Activated naive CD4-positive, alpha-beta T cell treated with anti-CD3 and anti-CD28 coated beads for 36 hours (primary cell): ENCODE measurements around the gene UCN. TPM values are rescaled to one million over a fixed set of nuclear protein-coding genes. Genes with fewer than 3 reads are reported as not detected.
"Not testable (repeated sequence)": the region's sequence is repeated elsewhere in the genome, so short reads cannot be mapped to it uniquely, and the experiment has no call there.

ENCODE experiments used
- CTCF ChIA-PET: fragments of 350-600 bp; sonication (Branson Sonifier 250); formaldehyde crosslinking; loops from one replicate; lab custom pipeline; 2021; ENCODE audit warnings: antibody characterized with exemption; lab: Charles Lee
- DNase-seq: peaks from one replicate; pipeline ENCODE4 v3.0.0-alpha.2; 2020
- H3K27ac Mint-ChIP-seq: one replicate; pipeline ENCODE4 v1.8.0; 2021; ENCODE audit warnings: mild to moderate bottlenecking, mixed read lengths
- H3K27me3 Mint-ChIP-seq: one replicate; pipeline ENCODE4 v1.8.0; 2021; ENCODE audit warnings: low read depth, mixed read lengths
- H3K36me3 Mint-ChIP-seq: one replicate; pipeline ENCODE4 v1.8.0; 2021; ENCODE audit warnings: low read depth, mixed read lengths
- H3K4me1 Mint-ChIP-seq: one replicate; pipeline ENCODE4 v1.8.0; 2021; ENCODE audit warnings: low read depth, mixed read lengths
- H3K4me3 Mint-ChIP-seq: one replicate; pipeline ENCODE4 v1.8.0; 2021; ENCODE audit warnings: mild to moderate bottlenecking, moderate library complexity, mixed read lengths
- H3K9me3 Mint-ChIP-seq: one replicate; pipeline ENCODE4 v1.8.0; 2021; ENCODE audit warnings: mixed read lengths
- intact Hi-C: fragments of 100-400 bp; cut with micrococcal nuclease; formaldehyde crosslinking; loops from one replicate; pipeline ENCODE4 v1.15.1; 2023
- total RNA-seq, 2 experiments: library from RNA; stranded (reverse); gene quantifications; one replicate each; pipeline ENCODE4 v1.2.3, GENCODE V29; 2021

Gene UCN
- total RNA-seq, result under 1 TPM; 0.45 to 0.89 TPM

DNA sequence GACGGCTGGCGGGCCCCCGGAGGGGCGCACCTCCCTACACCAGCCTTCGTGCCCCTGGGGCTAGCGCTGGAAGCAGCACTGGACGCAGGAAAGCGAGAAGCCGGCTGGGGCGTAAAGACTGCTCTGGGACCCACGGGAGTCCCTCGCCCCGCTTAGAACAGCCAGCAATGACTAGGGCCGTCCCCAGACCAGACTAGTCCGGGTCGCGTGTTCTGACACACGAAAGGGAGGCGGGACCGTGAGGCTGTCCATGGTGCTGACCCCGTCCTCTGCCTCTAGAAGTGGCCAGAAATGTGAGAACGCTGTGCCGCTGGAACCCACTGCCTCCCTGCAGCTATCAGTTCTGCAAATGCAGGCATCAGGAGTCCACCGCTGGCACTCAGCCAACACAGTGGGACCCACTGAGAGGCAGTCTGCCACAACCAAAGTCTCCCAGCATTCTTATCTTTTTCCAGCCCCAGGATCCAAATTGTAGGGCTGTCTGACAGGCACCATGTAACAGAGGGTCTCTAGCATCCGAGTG, at the start of gene UCN:
TSS of gene UCN (minus strand) at position 87 of the 523 bp plus-strand sequence. CDS start 550 bp downstream, outside the sequence.
- no peak within 1 kb of the TSS for H3K27ac Mint-ChIP-seq
- H3K4me1 Mint-ChIP-seq, result peaks cover 7% of the 10 kb centered on the region
- H3K9me3 Mint-ChIP-seq, result no peaks in the 10 kb centered on the region
- DNase-seq, result no peak
- intact Hi-C loops, result loop anchor here (10.0 kb wide), 1 partner anchor 464 kb away; the partner anchor contains the start of gene DPYSL5
- peaks cover 12% of the 10 kb centered on the region for H3K27me3 Mint-ChIP-seq
- peaks cover 29% of the 10 kb centered on the region for H3K36me3 Mint-ChIP-seq
- H3K4me3 Mint-ChIP-seq, result no peak within 1 kb of the TSS
- CTCF ChIA-PET, result no interaction called here

DNA sequence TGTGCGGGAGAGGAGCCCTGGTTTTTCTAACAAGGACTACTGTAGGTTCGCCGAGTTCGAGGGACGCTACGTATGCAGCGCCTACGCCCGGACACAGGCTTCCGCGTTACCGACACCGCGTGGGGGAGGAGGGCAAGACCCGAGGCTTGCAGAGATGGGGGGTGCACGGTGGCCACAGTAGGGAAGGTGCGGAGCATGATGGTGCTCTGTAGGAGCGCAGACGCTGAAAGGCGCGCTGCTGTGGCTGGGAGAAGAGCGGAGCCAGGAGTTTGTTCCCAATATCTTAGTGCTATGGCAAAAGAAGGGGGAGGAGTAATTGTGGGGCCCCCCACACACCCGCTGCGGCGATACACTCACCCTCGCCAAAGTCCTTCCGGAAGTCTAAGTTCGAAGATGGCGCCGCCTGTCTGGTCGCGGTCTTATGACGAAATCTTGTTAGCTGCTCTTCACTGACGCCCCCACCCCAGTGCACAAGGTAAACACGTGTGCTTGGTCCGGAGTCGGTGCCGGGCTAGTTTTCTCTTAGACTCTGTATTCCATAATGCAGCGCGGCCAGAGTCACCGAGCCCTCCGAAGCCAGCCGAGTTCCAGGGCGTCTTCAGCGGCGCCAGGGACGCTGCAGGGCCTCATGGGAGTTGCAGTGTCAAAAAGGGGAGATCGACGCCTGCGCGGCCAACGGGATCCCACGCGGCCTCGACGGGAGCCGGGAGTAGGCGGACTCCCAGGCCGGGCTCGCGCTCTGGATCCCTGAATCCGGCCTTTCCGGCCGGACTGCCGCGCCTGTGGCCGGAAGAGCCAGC, 48.3 kb upstream of the UCN start, which contains the start of gene GTF3C2:
TSS of gene GTF3C2 (minus strand) at position 383 of the 800 bp plus-strand sequence. CDS start 13,210 bp downstream, outside the sequence.
- Mint-ChIP-seq H3K36me3 (peaks cover 26% of the 10 kb centered on the region), H3K27me3 (no peaks in the 10 kb centered on the region), H3K4me3 (peak within 1 kb of the TSS; percentile 99), H3K27ac (peak within 1 kb of the TSS; percentile 99), H3K9me3 (no peaks in the 10 kb centered on the region), H3K4me1 (peaks cover 59% of the 10 kb centered on the region)
- intact Hi-C loops, result loop anchor here (1.0 to 5.0 kb wide), 9 partner anchors 14 to 1324 kb away; partner anchors contain the start of genes ATRAID, EIF2B4, IFT172 and MPV17
- CTCF ChIA-PET, result interaction anchor here (0.6 to 1.8 kb wide), 2 partner anchors 11 to 14 kb away, joined by 3 to 6 read pairs; partner anchors contain the start of genes EIF2B4 and SNX17
- DNase-seq, result peak; percentile 94

DNA sequence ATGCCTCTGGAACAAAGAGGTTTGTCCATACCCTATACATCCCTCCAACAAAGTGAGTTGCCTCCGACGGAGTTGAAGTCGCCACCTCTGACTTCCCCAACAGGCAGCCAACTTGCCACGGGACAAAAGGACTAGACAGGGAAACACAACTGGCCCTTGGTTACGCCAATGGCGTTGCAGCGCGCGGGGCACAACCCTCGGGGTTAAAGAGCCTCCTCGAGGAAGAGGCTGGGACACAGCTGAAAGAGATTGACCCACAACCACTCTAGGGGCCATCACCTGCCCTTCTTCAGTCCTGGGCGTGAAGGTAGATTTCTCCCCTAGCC, 47.8 kb upstream of the UCN start:
- CTCF ChIA-PET, result interaction anchor here (1.8 kb wide), 1 partner anchor 14 kb away, joined by 6 read pairs; the partner anchor contains the start of genes EIF2B4 and SNX17
- peaks cover 62% of the 10 kb centered on the region for H3K4me1 Mint-ChIP-seq
- peak overlapping the region; percentile 99 for H3K4me3 Mint-ChIP-seq
- H3K27ac Mint-ChIP-seq, result peak overlapping the region; percentile 99
- H3K9me3 Mint-ChIP-seq, result no peaks in the 10 kb centered on the region
- no peaks in the 10 kb centered on the region for H3K27me3 Mint-ChIP-seq
- peaks cover 24% of the 10 kb centered on the region for H3K36me3 Mint-ChIP-seq
- DNase-seq, result peak; percentile 56
- intact Hi-C loops, result loop anchor here (1.0 to 5.0 kb wide), 9 partner anchors 14 to 1324 kb away; partner anchors contain the start of genes ATRAID, EIF2B4, IFT172 and MPV17

DNA sequence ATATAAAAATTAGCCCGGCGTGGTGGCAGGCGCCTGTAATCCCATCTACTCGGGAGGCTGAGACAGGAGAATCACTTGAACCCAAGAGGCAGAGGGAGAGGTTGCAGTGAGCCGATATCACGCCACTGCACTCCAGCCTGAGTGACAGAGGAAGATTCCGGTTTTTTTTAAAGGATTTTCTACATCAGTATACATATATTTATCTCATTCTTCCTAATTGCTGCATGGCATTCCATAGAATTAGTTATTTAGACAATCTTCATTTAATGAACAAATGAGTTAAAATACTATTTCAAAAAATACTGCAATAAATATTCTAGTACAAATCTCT, 46.3 kb upstream of the UCN start:
- peaks cover 23% of the 10 kb centered on the region for H3K36me3 Mint-ChIP-seq
- no peak overlapping the region for H3K4me3 Mint-ChIP-seq
- no peaks in the 10 kb centered on the region for H3K27me3 Mint-ChIP-seq
- DNase-seq, result no peak
- intact Hi-C loops, result no loop called here
- CTCF ChIA-PET, result interaction anchor here (0.6 to 3.4 kb wide), 2 partner anchors 14 to 269 kb away, joined by 3 to 22 read pairs; partner anchors contain the start of genes EIF2B4 and SNX17
- no peaks in the 10 kb centered on the region for H3K9me3 Mint-ChIP-seq
- no peak overlapping the region for H3K27ac Mint-ChIP-seq
- peaks cover 63% of the 10 kb centered on the region for H3K4me1 Mint-ChIP-seq

- peaks cover 65% of the 10 kb centered on the region for H3K4me1 Mint-ChIP-seq
- no peaks in the 10 kb centered on the region for H3K27me3 Mint-ChIP-seq
- CTCF ChIA-PET, result interaction anchor here (0.6 to 3.4 kb wide), 3 partner anchors 15 to 270 kb away, joined by 3 to 22 read pairs (median 4); partner anchors contain the start of genes EIF2B4 and SNX17
Measured at GRCh38 chr2:27353762-27354596, 45.7 kb upstream of the UCN start.

DNA sequence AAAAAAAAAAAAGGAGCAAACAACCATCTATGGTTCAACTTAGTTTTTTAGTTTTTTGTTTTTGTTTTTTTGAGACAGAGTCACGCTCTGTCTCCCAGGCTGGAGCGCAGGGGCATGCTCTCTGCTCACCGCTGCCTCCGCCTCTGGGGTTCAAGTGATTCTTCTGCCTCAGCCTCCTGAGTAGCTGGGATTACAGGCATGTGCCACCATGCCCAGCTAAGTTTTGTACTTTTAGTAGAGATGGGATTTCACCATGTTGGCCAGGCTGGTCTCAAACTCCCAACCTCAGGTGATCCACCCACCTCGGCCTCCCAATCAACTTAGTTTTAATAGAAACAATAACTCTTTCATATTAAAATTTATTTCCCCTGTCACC, 45.1 kb upstream of the UCN start:
- not testable (repeated sequence) for H3K9me3 Mint-ChIP-seq

More at GRCh38 chr2:27353762-27354596, 45.7 kb upstream of the UCN start:
- no peak for DNase-seq
- Mint-ChIP-seq H3K4me3 (no peak overlapping the region), H3K36me3 (peaks cover 23% of the 10 kb centered on the region), H3K9me3 (no peaks in the 10 kb centered on the region), H3K27ac (no peak overlapping the region)
- intact Hi-C loops, result no loop called here

GRCh38 chr2:27351802-27352598, 43.8 kb upstream of the UCN start:
- Mint-ChIP-seq H3K27me3 (no peaks in the 10 kb centered on the region), H3K36me3 (peaks cover 15% of the 10 kb centered on the region), H3K27ac (peak overlapping the region; percentile 13), H3K9me3 (no peaks in the 10 kb centered on the region), H3K4me1 (peaks cover 58% of the 10 kb centered on the region), H3K4me3 (no peak overlapping the region)
- intact Hi-C loops, result no loop called here
- DNase-seq, result no peak
- CTCF ChIA-PET, result interaction anchor here (0.7 to 3.4 kb wide), 4 partner anchors 17 to 72 kb away, joined by 3 to 22 read pairs (median 4); partner anchors contain the start of genes EIF2B4, MPV17 and SNX17

More for the DNA sequence above, 45.1 kb upstream of the UCN start:
- H3K27me3 Mint-ChIP-seq, DNase-seq, intact Hi-C loops, H3K4me3 Mint-ChIP-seq, H3K27ac Mint-ChIP-seq: not testable (repeated sequence)
- Mint-ChIP-seq H3K4me1 (peaks cover 62% of the 10 kb centered on the region), H3K36me3 (peaks cover 21% of the 10 kb centered on the region)
- CTCF ChIA-PET, result interaction anchor here (0.6 to 3.4 kb wide), 3 partner anchors 15 to 74 kb away, joined by 3 to 22 read pairs (median 4); partner anchors contain the start of genes EIF2B4 and SNX17

GRCh38 chr2:27350106-27350693, 42.0 kb upstream of the UCN start:
- no peak overlapping the region for H3K27ac Mint-ChIP-seq

DNA sequence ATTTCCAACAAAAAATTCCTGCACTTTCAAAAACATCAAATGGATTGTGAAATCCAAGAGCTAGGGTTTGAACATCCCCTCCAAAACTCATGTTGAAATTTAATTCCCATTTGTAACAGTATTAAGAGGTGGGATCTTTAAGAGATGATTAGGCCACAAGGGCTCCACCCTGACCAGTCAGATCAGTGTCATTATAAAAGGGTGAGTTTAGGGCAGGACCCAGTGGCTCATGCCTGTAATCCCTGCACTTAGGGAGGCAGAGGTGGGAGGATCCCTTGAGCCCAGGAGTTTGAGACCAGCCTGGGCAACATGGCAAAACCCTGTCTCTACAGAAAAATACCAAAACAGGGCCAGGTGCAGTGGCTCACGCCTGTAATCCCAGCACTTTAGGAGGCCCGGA, 39.4 kb upstream of the UCN start:
- no peaks in the 10 kb centered on the region for H3K27me3 Mint-ChIP-seq
- no peaks in the 10 kb centered on the region for H3K9me3 Mint-ChIP-seq
- CTCF ChIA-PET, result interaction anchor here (1.9 kb wide), 1 partner anchor 22 kb away, joined by 7 read pairs; no protein-coding TSS in a partner anchor
- no peak overlapping the region for H3K27ac Mint-ChIP-seq
- DNase-seq, result no peak
- intact Hi-C loops, result no loop called here
- H3K4me3 Mint-ChIP-seq, result no peak overlapping the region
- H3K36me3 Mint-ChIP-seq, result peaks cover 14% of the 10 kb centered on the region
- H3K4me1 Mint-ChIP-seq, result peaks cover 33% of the 10 kb centered on the region

More at GRCh38 chr2:27350106-27350693, 42.0 kb upstream of the UCN start:
- H3K4me1 Mint-ChIP-seq, result peaks cover 51% of the 10 kb centered on the region
- no peaks in the 10 kb centered on the region for H3K27me3 Mint-ChIP-seq
- H3K36me3 Mint-ChIP-seq, result peaks cover 5% of the 10 kb centered on the region
- H3K4me3 Mint-ChIP-seq, result no peak overlapping the region
- DNase-seq, result no peak
- no peaks in the 10 kb centered on the region for H3K9me3 Mint-ChIP-seq
- CTCF ChIA-PET, result interaction anchor here (0.8 kb wide), 1 partner anchor 88 kb away, joined by 3 read pairs; no protein-coding TSS in a partner anchor
- intact Hi-C loops, result no loop called here

DNA sequence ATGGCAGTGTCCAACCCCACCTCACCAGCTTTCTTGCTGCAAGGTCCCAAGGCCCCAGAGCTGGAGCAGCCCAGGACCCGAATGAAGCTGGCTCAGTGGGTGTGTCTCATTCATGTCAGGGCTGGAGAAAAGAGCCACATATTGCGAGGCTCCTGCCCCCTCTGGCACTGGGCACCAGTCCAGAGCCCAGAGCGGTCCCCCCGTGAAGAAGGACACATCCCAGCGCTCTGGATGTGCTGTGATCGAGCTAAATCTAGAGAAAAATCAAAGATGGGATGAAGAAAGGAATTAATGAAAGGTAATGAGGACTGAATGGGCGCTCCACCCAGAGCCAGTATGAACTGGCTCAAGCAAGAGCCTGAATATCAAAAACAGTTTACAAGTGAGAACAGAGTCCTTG, 27.9 kb upstream of the UCN start:
- CTCF ChIA-PET, result interaction anchor here (0.5 to 1.7 kb wide), 2 partner anchors 33 to 324 kb away, joined by 3 to 5 read pairs; no protein-coding TSS in a partner anchor
- no peak overlapping the region for H3K4me3 Mint-ChIP-seq
- no peaks in the 10 kb centered on the region for H3K9me3 Mint-ChIP-seq
- DNase-seq, result no peak
- H3K4me1 Mint-ChIP-seq, result no peaks in the 10 kb centered on the region
- H3K27me3 Mint-ChIP-seq, result no peaks in the 10 kb centered on the region
- peaks cover 37% of the 10 kb centered on the region for H3K36me3 Mint-ChIP-seq
- H3K27ac Mint-ChIP-seq, result no peak overlapping the region
- intact Hi-C loops, result no loop called here

- CTCF ChIA-PET, result no interaction called here
- Mint-ChIP-seq H3K36me3 (peaks cover 31% of the 10 kb centered on the region), H3K27me3 (no peaks in the 10 kb centered on the region), H3K9me3 (no peaks in the 10 kb centered on the region), H3K27ac (no peak overlapping the region), H3K4me1 (no peaks in the 10 kb centered on the region), H3K4me3 (no peak overlapping the region)
- intact Hi-C loops, result no loop called here
- no peak for DNase-seq
Measured at GRCh38 chr2:27335311-27335710, 27.1 kb upstream of the UCN start.
